Stimulated activated naive CD4-positive, alpha-beta T cell (primary cell): ENCODE results near the gene DENND1A.

Experiments
- DNase-seq, 6 experiments: peaks; one replicate each; lab custom pipeline; 2025; lab: John Stamatoyannopoulos, UW

DENND1A gene

GRCh38 chr9:123540457-123540856 lies 389.5 kb downstream of the DENND1A start:
- DNase-seq: no peak

GRCh38 chr9:123537809-123538208 lies 392.1 kb downstream of the DENND1A start:
- no peak for DNase-seq

DNA sequence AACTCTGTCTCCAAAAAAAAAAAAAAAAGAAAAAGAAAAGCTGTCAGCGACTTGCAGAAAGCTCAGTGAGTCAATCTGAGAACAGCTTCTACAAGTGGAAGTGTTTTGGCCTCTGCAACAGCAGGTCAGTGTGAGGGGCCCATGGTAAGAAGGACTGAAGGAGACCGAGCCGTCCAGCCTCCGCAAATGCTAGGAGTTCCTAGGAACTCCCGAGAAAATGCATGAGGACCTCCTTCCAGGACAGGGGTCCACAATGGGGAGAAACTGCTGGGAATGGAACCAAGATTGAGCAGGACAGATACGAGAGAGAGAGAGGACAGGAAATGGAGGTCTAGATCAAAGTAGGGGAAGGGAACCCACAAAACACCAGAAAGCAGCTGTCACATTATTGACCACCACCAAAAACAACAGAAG lies 393.5 kb downstream of the DENND1A start:
- DNase-seq: no peak

GRCh38 chr9:123534336-123534735 lies 395.6 kb downstream of the DENND1A start:
- no peak for DNase-seq

GRCh38 chr9:123530244-123530643 lies 399.7 kb downstream of the DENND1A start:
- no peak for DNase-seq

- DNase-seq: no peak
Observed at GRCh38 chr9:123528501-123528900, 401.4 kb downstream of the DENND1A start.

GRCh38 chr9:123527981-123528380 lies 401.9 kb downstream of the DENND1A start:
- no peak for DNase-seq

- DNase-seq: no peak
Observed at GRCh38 chr9:123525957-123526356, 404.0 kb downstream of the DENND1A start.

- DNase-seq: no peak
Observed at GRCh38 chr9:123525424-123525823, 404.5 kb downstream of the DENND1A start.

DNA sequence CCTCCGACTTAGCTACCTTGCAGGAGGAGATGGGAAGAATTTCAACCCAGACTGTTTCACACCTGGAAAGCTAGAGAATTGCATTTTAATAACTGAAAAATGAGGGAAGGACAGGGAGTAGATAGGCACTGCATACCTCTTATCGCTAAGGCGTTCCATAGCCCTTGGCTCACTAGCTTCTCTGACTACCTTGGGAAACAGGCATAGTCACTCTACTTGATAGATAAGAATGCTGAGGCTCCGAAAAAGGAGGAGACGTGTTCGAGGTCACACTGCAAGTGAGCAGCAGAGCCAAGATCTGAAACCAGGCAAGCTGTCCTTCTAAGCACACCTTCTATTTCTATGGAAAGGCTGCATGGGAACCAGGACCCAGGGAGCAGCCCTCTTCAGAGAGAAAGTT lies 405.1 kb downstream of the DENND1A start:
- DNase-seq: no peak

- DNase-seq: no peak
Observed at GRCh38 chr9:123523845-123524244, 406.1 kb downstream of the DENND1A start.

DNA sequence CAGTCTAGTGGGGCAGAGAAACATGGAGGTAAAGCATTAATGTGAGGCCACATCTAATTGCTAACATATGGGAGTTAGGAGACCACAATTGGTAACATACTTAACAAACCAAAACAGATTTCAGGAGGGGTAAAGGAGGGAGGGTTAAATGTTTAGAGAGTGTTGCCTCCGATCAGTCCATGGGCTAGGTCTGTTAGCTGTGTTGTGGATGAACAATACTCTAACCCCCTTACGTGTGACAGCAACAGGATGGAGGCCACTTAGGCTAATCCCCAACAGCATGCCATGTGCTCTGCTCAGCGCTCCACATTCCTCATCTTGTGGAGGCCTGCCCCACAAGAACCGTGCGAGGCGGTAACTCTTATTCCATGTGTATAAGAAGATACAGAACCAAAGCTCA lies 406.9 kb downstream of the DENND1A start:
- DNase-seq: no peak

- no peak for DNase-seq
Observed at GRCh38 chr9:123522251-123522650, 407.7 kb downstream of the DENND1A start.

- DNase-seq: no peak
Observed at GRCh38 chr9:123518338-123518737, 411.6 kb downstream of the DENND1A start.

DNA sequence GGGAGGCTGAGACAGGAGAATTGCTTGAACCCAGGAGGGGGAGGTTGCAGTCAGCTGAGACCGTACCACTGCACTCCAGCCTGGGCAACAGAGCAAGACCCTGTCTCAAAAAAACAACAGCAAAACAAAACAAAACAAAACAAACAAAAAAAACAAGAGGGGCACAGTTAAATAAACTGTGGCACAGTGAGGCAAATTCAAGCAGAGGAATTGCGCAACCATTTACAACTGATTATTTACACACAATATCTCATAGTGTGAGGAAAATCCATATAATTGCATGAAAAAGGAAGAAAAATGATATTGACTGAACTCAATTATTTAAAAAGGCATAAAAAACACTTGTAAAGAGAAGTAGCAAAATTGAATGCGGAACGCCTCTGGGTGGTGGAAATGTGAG lies 412.4 kb downstream of the DENND1A start:
- DNase-seq: no peak

DNA sequence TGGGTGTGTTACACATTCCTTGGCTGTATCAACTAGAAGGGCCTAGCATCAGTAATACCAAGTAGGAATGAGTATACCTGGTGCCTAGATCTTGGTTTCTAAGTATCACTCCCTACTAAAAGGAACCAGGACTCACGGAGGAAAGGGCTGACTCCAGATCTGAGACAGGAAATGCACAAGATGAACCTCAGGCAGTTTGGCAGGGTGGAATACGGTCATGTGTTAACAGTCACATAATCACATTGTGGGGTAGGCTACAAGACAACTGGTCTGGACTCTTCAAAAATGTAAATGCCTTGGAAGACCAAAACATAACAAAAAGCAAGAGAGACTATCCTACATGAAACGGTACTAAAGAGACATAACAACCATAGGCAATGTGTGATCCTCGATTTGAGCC lies 415.2 kb downstream of the DENND1A start:
- no peak for DNase-seq

- DNase-seq: no peak
Observed at GRCh38 chr9:123513554-123513953, 416.4 kb downstream of the DENND1A start.

DNA sequence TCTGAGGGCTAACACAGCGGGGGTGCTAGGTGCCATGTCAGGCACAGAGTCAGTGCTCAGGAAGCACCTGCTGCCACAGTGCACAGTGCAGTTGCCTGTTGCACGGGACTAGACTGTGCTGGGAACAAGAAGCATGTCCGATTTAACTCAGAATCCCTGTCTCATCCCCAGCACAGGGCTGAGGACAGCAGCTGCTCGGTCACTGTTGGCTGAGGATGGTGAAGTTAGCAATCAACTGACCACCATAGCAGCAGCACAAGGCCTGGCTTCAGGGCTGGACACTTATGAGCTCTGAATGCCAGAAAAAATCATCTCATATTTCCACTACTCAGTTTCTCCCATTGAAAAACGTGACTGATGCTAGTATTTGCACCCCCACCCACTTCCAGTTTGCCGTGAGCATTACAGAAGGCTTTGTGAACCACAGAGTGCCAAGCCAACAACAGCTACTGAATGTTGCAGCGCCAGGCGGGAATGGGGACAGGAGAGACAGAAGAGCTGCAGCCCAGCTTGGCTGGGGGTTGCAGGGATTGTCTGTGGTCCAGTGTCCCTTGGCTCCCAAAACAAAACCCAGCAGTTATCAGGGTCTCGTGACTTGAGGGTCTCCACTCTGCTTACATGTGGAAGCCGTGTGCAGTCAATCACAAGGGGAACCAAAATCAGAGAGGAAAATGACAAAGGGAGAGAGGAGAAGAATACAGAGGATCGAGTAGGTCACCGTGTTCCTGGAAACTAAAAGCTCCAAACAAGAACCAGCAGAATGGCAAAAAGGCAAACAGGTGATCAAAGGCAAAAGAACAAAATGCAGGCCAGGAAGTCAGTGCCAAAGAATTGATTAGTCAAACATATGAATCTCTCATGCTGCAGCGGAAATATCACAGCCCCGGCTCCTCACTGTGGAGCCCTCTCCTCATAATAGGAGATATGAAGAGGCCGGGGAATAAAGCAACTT lies 418.3 kb downstream of the DENND1A start:
- no peak for DNase-seq

DNA sequence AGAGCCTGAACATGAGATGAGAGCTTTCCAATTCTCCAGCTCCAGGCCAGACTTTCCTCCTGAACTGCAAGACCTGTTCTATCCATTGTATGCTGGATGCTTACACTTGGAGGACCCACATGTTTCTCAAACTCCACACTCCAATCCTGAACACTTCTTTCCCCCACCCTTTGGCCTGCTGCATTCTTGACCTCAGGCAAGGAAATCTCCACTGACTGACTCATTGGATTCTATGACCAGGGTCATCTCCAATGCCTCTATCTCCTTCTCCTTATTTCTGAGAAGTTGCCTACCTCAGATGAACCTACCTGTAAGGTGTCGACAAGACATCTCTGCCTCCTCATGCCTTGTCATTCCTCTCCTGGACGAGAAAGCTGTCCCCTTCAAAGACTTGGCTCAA lies 420.3 kb downstream of the DENND1A start:
- DNase-seq: no peak

DNA sequence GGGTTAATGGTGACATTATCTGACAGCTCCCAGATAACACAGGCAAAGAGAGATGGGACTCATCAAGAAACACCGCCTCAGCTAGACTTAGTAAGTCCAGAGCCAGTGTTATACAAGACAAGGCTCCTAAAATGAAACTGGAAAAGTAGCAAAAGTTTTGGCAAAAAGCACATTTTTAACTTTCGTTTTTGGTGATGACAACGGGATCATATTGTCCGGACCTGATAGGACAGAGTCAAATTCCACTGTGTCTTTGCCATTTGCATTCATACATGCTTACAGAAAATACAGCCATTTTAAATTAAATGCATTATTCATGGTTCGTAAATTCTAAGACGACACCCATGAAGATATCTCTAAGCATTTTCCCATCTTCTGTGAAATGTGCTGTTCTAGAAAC lies 421.9 kb downstream of the DENND1A start:
- no peak for DNase-seq

DNA sequence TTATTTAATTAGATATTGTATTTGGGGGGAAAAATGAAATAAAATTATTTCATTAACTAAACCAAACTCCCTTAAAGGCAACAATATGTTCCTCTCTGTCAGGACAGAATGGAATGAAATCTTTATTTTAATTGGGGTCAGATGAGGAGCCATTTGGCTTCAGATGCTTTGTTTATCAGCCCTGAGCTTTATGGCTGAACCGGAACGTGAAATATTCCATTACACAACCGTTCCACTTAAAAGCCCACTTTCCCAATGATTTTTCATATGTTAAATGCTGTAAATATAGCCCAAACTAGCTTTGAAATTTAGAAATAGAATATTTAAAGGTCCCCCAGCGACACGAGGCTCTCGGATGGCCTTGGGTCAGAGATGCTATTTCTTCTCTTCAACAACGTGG lies 424.4 kb downstream of the DENND1A start:
- no peak for DNase-seq

- DNase-seq: no peak
Observed at GRCh38 chr9:123500336-123500735, 429.6 kb downstream of the DENND1A start.

DNA sequence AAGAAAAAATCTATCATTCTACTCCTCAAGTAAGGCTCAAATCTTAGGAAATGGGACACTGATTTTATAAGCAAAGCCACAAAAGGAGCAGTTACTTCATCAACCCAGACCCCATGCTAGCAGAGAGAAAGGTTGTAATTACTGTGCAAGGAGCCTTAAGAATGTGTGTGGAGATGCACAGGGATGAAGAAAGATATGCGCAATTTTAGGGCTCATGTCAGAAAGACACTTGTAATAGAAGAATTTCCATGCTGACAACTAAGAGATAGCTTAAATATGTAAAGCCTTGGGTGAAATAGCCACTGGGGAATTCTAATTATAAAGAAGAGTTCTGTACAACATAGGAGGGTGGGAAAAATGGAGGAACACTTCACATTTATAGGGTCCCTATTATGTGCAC lies 432.1 kb downstream of the DENND1A start:
- DNase-seq: no peak

GRCh38 chr9:123495731-123496130 lies 434.2 kb downstream of the DENND1A start:
- DNase-seq: no peak
